COLO668 (cell line): ENCODE results near the gene COL26A1.
"Not testable (repeated sequence)": the region's sequence is repeated elsewhere in the genome, so short reads cannot be mapped to it uniquely, and the experiment has no call there.

Experiments
- DNase-seq: peaks from one replicate; lab custom pipeline; 2025; ENCODE audit not compliant: unreplicated experiment; lab: John Stamatoyannopoulos, UW

The COL26A1 gene

GRCh38 chr7:101362334-101363195 lies at the start of gene COL26A1:
TSS of gene COL26A1 (plus strand) at chr7:101362875. CDS start at chr7:101363033, 158 bp downstream.
- peak; percentile 22 for DNase-seq

DNA sequence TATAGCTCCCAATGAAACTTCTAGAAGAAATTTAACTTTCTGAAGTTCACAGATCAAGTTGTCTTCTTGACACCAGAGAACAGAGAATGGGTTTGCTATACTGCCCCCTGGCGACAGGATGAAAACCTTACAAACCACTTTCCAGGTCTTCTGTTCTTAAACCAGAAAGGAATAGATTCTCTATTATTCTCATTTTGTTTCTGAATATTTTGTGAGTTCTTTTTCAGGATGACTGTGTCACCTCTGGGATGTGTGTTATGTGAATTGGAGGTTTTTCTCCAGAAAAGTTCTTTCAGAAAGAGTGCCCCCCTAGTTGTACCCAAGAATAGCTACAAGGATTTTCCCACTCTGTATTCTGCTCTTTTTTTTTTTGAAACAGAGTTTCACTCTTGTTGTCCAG lies 47.3 kb upstream of the COL26A1 start:
- DNase-seq, result peak; percentile 5

GRCh38 chr7:101319401-101319800 lies 43.3 kb upstream of the COL26A1 start:
- no peak for DNase-seq

GRCh38 chr7:101321491-101322401 lies 40.9 kb upstream of the COL26A1 start, which contains the start of gene IFT22:
TSS of gene IFT22 (minus strand) at chr7:101321812. CDS start at chr7:101321709, 103 bp downstream.
- peak; percentile 94 for DNase-seq

DNA sequence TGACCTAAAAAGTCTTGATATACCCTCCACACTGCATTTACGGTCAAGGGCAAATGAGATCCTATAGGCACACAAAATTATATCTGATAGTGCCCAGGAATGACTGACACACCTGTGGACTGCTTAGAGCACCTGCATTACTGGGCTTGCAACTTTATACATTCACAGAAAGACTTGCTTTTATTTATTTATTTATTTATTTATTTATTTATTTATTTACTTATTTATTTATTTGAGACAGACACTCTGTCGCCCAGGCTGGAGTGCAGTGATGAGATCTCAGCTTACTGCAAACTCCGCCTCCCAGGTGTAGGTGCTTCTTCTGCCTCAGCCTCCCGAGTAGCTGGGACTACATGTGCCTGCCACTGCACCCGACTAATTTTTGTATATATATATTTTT lies 34.5 kb upstream of the COL26A1 start:
- no peak for DNase-seq

GRCh38 chr7:101330011-101330484 lies 32.6 kb upstream of the COL26A1 start:
- no peak for DNase-seq

GRCh38 chr7:101332026-101332425 lies 30.6 kb upstream of the COL26A1 start:
- DNase-seq, result no peak

GRCh38 chr7:101333912-101334311 lies 28.8 kb upstream of the COL26A1 start:
- DNase-seq, result no peak

GRCh38 chr7:101340379-101340778 lies 22.3 kb upstream of the COL26A1 start:
- DNase-seq, result no peak

GRCh38 chr7:101342892-101343291 lies 19.8 kb upstream of the COL26A1 start:
- DNase-seq, result no peak

- DNase-seq, result no peak
These were observed 15.2 kb upstream of the COL26A1 start for GRCh38 chr7:101347477-101347876.

GRCh38 chr7:101348456-101349067 lies 14.1 kb upstream of the COL26A1 start:
- DNase-seq, result not testable (repeated sequence)

DNA sequence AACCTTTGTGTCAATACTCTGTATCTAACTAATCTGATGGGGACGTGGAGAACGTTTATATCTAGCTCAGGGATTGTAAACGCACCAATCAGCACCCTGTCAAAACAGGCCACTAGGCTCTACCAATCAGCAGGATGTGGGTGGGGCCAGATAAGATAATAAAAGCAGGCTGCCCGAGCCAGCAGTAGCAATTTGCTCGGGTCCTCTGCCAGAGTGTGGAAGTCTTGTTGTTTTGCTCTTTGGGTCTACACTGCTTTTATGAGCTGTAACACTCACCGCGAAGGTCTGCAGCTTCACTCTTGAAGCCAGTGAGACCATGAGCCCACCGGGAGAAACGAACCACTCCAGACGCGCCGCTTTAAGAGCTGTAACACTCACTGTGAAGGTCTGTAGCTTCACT lies 13.4 kb upstream of the COL26A1 start:
- not testable (repeated sequence) for DNase-seq

DNA sequence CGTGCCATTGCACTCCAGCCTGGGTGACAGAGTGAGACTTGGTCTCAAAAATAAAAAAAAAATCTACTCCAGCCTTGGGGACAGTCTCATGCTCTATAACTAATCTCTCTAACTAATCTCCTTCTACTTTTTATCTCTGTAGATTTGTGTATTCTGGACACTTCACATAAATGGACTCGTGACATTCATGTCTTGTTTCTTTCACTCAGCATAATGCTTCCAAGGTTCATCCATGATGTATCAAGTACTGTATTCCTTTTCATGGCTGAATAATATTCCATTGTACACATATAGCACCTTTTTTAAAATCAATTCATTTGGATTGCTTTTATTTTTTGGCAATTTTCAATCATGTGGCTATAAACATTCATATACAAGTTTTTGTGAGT lies 9.8 kb upstream of the COL26A1 start:
- no peak for DNase-seq

- no peak for DNase-seq
These were observed 5.2 kb upstream of the COL26A1 start for GRCh38 chr7:101357433-101357832.

GRCh38 chr7:101363196-101363733 lies 590 bp downstream of the COL26A1 start:
- DNase-seq, result no peak

DNA sequence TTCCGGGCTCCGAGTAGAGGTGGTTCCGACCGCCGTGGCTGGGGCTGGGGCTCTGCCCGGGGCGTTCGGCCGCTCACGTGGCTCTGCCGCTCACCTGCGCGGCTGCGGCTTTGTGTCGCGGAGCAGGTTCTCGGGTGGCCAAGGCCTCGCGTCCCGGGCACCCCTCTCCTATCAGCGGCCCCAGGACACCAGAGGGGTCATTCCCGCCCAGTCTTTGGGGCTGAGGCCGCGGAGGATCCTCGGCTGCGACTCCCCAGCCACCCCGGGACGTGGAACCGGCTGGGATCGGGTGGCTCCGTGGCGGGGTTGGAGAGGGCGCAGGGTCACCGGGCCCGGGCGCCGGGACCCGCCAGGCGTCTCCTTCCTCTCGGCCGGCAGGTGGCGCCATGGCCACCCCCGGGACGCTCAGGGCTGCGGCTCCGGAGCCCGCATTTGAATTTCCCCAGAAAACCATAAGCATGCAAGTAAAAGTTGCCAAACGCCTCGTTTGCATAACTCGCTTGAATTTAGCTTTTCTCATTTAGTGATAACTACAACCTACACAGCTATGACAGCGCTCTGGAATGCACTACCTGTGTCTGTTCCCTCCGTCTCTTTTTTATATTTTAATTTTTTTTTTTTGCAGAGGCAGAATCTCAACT lies 1.2 kb downstream of the COL26A1 start:
- peak; percentile 64 for DNase-seq

GRCh38 chr7:101365956-101366355 lies 3.3 kb downstream of the COL26A1 start:
- DNase-seq, result no peak

DNA sequence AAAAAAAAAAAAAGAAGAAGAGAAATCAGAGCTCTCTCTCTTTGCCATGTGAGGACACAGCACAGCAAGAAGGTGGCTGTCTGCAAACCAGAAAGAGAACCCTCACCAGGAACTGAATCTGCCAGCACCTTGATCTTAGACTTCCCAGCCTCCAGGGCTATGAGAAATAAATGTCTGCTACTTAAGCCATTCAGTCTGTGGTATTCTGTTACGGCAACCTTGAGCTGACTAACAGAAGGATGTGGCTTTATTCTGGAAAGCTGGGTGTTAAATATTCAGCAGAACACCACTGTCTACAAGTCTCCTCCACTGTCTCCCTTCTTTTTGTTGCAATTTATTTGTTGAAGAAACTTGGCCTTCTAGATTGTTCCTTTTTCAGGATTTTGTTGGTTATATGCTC lies 5.0 kb downstream of the COL26A1 start:
- DNase-seq, result no peak

DNA sequence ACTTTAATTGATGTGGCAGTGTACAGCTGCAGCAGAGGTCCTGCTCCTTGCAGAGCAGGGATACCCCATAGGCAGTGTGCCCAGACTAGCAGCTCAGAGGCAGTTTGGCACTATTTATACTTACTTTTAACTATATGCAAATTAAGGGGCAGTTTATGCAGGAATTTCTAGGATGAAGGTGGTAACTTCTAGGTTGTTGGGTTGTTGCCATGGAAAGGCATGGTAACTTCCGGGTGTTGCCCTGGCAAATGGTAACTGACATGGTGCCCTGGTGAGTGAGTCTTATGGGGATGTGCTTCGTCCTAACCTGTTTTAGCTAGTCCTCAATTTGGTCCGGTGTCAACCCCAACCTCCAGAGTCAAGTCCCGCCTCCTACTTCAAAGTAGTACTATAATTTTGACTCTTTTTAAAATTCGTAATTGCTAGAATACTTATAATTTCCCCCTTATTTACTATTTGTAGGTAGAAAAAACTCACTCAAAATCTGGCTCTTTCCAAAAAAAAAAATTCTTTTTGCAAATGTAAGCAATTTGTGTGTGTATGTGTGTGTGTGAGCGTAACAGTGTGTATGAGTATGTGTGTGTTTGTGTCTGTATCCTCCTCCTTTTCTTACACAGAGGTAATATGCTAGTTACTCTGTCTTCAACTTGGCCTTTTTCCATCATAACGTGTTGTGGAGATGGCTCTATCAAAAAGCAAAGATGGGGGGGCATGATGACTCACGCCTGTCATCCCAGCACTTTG lies 5.9 kb downstream of the COL26A1 start:
- DNase-seq, result no peak
